SIG-M5 (cell line): ENCODE results near the gene EDC3.
"Not testable (repeated sequence)": the region's sequence is repeated elsewhere in the genome, so short reads cannot be mapped to it uniquely, and the experiment has no call there.

ENCODE experiments used
- DNase-seq: peaks from one replicate; lab custom pipeline; 2025; lab: John Stamatoyannopoulos, UW

Gene EDC3, protein sequence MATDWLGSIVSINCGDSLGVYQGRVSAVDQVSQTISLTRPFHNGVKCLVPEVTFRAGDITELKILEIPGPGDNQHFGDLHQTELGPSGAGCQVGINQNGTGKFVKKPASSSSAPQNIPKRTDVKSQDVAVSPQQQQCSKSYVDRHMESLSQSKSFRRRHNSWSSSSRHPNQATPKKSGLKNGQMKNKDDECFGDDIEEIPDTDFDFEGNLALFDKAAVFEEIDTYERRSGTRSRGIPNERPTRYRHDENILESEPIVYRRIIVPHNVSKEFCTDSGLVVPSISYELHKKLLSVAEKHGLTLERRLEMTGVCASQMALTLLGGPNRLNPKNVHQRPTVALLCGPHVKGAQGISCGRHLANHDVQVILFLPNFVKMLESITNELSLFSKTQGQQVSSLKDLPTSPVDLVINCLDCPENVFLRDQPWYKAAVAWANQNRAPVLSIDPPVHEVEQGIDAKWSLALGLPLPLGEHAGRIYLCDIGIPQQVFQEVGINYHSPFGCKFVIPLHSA

DNA sequence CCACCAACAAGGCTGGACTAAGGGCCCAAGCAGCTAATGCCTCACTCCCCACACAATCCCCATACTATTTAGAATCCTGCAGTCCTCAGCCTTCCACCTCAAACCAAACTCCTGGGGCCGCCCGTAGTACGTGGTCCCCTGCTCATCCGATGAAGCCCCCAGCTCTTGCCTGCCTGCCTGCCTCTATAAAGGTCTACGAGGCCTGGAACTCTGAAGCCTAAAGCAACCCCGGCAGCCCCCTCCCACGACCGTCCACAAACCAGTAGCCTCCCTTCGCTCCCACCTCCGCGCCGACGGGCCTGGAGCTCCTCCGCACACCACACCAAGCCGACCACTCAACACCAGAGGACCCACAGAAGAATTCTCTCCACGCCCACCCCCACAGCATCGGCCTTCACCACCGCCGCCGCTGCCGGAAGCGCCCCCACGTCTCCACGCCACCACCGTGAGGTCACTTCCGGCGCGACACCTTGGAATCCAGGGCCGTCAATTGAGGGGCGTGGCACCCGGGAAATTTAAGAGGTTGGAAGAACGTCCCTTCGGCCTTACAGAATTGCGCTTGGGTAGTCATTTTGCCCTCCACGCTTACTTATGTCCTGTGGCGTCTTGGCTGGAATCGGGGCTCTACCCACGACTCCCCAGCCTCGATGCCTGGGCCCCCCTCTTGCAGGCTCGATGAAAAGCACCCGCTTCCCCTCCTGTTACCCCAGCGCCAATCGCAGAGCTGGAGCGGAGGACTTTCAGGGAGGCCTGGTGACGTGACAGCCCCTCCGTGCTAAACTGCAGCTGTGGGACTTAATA lies at the start of gene EDC3:
Gene EDC3 (minus strand): TSS at position 428 of the 801 bp plus-strand sequence. CDS start 20,900 bp downstream, outside the sequence.
- DNase-seq = no peak

DNA sequence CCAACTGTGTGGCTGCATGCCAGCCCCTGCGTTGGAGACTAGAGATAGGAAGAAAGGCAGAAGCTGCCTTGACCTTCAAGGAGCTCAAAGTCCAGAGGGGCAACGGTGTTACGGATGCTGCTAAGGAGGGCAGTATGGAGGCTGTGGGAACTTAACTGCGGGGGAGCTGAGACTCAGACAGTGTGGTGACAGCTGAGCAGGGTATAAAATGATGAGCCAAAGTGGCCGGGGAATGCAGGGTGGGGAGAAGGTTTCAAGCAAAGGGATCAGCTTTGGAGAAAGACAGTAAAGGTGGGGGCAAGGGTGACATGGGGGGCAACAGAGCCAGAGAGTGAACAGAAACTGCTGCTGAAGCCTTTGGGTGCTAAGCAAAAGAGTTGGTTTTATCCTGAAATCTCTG lies 46.6 kb upstream of the EDC3 start:
- DNase-seq = no peak

DNA sequence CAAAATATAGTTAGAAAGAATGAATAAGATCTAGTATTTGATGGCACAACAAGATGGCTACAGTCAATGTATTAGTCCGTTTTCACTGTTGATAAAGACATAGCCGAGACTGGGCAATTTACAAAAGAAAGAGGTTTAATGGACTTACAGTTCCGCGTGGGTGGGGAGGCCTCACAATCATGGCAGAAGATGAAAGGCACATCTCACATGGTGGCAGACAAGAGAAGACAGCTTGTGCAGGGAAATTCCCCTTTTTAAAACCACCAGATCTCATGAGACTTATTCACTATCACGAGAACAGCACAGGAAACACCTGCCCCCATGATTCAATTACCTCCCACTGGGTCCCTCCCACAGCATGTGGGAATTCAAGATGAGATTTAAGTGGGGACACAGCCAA lies 42.4 kb upstream of the EDC3 start:
- DNase-seq = not testable (repeated sequence)

DNA sequence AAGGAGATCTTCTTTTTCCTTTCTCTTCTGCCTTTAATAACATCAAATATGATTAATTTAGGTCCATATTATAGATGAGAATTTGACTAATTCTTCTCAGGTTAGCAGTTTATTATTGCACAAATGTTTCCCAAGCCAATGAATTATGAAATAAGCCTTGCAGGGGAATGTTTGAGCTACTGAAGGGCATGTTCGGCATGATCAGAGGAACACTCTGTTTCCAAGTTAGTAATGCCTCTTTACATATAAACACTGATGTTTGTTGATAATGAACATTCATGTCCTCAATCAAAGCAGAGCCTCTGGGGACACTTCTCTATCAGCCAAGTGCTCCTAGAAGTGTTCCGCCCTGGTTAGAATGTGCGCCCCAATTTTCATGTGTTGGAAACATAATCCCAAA lies 39.5 kb upstream of the EDC3 start:
- no peak for DNase-seq

DNA sequence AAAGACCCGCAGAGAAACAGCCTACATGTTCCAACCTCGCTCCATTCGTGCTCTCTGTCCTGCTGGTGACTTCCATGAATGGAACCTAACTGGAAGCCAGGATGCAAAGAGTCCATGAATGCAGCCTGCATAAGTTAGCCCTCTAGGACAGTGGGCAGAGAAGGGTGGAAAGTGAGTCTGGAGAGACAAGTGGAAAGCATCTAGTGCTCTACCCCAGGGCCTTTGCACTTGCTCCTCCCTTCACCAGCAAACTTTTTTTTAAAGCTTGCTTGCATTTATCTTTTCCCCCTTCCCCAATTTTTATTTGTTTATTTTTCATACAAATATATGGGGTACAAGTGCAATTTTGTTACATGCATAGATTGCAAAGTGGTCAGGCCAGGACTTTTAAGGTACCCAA lies 37.4 kb upstream of the EDC3 start:
- no peak for DNase-seq

DNA sequence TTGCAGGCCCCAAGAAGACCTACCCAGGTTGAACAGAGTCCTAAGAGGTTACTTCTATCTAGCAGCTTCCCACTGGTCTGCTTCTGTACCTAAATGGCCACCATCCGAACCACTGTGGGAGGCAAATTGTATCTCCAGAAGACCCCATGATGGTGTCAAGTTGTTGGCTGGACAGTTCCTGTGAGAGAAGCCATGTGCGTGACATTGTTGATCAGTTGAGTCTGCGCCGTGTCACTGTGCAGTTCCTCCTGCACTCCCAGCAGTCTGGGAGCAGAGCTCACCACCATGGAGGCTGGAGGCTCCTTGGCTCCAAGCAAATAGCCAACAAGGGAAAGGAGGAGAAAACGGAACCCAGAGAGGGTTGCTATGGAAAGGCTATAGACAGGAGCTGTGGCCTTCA lies 37.0 kb upstream of the EDC3 start:
- DNase-seq = no peak

DNA sequence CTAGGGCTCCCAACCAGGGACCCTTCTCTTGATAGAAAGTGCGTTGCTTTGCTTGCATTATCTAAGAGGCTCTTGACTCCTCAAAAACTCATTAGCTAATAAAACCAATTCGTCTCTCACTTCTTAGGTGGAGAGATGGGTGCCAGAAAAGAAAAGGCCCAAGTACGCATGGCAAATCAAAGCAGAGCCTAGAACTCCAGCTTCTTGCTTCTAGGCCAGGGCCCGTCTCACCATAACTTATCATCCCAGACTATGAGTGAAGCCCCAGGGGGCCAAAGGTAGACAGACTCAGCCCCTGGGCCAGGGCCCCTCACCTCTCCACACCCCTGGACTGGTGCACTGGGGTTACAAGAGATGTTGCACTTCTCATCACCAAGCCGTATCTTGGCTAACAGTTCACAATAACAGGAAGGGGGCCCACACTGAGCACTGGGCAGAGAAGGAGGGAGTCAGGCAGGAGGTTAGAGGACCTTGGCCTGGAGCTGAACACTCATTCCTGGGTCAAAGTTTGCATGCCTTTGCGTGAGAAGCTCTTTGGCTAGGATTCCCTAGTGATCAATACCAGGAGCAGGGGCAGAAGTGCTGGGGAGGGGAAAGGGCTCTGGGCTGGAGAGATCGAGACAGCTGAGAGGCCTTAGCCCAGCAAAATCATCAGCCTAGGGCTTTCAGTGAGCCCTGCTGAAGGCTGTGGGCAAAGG lies 34.9 kb upstream of the EDC3 start:
- DNase-seq = no peak

DNA sequence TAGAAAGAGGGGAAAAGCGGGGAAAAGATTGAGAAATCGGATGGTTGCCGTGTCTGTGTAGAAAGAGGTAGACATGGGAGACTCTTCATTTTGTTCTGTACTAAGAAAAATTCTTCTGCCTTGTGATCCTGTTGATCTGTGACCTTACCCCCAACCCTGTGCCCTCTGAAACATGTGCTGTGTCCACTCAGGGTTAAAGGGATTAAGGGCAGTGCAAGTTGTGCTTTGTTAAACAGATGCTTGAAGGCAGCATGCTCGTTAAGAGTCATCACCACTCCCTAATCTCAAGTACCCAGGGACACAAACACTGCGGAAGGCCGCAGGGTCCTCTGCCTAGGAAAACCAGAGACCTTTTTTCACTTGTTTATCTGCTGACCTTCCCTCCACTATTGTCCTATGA lies 33.5 kb upstream of the EDC3 start:
- DNase-seq = not testable (repeated sequence)

DNA sequence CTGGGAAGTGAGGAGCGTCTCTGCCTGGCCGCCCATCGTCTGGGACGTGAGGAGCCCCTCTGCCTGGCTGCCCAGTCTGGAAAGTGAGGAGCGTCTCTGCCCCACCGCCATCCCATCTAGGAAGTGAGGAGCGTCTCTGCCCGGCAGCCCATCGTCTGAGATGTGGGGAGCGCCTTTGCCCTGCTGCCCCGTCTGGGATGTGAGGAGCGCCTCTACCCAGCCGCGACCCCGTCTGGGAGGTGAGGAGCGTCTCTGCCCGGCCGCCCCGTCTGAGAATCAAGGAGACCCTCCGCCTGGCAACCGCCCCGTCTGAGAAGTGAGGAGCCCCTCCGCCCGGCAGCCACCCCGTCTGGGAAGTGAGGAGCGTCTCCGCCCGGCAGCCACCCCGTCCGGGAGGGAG lies 32.9 kb upstream of the EDC3 start:
- not testable (repeated sequence) for DNase-seq

DNA sequence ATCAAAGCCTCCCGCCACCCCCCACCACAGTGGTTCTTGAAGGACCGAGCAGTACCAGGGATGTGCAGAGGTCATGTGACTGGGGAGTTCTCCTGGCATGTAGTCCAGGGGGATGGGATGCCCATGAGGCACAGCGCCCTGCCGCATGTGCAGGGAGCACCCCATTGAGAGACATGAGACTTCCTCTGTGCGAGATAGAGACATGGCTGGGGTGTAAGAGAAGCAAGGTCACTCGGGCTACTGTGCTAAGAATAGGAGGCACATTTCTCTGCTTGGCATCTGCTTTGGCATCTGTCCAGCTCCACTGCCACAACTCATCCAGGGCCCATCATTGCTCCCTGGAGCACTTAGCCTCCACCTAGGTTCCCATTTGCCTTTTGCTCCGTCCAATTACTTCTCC lies 31.9 kb upstream of the EDC3 start:
- DNase-seq = no peak

DNA sequence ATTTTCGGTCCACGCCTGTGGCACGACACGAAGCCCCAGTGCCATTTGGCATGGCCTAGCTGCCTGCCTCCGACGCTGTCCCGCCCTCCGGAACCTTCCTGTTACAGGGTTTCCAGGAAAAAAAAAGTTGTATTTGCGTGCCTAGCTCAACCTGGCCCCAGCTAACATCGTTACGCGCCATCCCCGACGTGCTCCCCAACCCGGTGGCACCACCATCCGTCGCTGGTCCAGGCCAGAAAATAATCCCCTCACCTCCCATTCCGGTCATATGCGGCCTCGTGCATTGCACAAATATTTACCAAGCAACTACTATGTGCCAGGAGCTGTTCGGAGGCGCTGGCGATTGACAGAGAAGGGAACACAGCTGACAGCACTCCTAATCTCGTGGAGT lies 30.9 kb upstream of the EDC3 start:
- no peak for DNase-seq

DNA sequence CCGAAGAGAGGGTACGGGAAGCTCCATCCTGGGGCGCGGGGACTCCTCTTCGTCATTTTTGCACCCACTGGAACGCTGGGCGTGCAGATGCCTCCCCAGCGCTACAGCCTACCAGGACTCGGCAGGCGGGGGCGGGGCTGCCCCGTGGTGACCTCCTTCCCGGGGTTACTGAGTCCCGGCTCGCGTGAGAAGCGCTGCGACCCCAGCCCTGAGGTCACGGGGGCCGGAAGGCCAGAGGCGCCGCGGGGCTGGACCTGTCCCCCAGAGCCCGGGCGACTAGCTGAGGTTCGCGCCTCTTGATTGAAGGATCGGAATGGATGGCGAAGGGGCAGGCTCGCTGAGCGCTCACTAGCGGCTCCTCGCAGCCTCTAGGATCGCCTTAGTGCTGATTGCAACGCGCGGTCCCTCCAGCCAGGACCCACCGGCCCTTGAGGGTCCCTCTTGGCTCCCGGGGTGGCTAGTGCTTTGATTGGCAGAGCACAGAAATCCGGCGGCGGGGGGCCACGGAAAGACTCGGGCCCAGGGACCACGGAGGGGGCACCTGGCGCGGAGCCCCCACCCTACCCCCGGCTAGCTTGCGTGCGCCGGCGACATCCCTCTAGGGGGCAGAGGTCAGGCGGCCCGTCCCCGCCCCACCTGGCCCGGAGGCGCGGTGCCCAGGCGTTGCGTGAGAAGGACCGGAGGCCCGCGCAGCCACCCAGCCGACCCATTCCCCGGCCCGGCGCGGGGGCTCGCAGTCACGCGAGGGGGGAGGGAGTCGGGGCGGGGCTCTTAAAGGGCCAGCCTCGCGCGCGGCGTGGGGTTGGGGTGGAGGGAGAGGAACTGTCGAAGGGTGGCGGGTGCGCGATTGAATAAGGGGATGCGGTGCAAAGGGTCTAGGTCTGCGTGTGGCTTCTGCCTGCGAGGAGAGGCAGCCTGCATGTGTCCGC lies 30.3 kb upstream of the EDC3 start:
- no peak for DNase-seq

DNA sequence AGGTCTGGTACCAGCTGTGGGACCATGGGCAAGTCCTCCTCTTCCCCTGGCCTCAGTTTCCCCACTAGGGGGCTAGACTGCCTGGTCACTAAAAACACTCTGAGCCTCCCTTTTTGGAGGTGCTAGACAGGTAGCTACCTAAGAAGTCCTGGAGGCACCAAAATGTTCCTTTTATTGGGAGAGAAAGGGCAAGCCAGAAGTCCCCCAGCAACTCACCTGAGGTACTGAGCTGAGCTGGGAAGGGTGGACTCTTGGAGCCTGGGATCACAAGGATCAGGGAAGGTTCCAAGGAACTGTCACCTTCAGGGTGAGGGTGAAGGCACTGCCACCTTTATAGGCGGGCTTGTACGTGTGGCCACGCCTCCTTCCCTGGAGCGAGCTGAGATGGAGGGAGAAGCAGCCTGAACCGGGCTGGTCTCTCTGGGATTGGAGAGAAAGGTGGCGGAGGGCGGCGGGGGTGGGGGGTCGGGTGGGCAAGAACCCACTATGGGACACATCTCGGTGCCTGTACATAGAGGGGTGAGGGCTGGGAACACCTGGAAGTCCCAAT lies 29.5 kb upstream of the EDC3 start, which contains the start of gene CYP1A1:
Gene CYP1A1 (minus strand): TSS at position 304 of the 550 bp plus-strand sequence. CDS start 2,431 bp downstream, outside the sequence.
- no peak for DNase-seq

DNA sequence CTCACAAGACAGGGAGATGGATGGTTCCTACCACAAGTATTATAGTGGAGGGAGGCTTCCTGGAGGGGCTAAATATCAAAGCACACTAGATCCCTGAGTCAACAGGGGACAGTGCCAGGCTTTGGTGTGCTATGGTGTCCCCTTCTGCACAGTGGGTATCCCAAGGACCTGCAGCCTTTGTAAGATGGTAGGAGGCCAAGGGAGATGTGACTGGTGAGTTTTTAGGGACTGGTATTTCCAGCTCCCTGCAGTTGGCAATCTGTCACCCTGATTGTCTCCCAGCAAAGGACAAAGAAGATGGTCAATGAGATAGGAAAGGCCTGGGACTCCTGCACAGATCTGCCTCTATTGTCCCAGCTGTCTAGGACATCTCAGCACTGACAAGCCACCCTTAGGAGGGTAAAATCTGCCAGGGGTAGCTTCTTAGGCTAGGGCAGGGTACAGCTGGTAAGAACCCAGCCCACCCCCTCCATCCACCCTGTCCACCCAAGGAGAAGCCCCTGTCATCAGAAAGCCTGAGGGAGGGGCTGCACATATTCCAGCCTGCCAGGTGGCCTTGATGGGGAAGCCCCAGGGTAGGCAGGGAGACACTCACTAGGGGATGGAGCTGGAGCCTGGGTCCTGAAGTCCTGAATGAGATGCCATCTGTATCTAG lies 28.9 kb upstream of the EDC3 start:
- no peak for DNase-seq

DNA sequence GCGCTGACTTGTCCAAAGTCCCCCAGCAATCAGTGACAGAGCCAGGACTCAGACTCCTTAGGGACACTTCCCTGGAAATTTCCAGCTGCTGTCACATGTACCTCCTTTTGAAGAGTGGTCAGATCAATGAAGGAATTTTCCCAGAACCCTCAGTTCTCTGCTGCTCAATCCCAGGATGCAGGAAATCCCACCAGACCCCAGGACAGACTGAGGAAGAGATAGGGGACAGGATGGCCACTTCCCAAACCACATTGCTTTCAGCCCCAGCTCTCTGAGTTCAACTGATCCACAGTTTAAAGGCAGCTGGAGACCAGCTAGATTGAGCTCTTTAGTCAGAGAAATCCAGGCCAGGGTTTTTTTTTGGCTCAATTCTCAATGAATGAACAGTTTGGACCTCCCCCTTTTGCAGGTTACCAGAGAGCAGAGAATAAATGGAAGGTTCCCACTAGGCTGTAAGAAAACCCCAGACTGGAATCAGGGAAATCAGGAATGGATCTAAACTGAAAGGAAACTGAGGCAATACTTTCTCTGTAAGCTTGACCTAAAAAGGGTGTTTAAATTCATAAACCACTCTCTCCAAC lies 28.0 kb upstream of the EDC3 start:
- DNase-seq = no peak

DNA sequence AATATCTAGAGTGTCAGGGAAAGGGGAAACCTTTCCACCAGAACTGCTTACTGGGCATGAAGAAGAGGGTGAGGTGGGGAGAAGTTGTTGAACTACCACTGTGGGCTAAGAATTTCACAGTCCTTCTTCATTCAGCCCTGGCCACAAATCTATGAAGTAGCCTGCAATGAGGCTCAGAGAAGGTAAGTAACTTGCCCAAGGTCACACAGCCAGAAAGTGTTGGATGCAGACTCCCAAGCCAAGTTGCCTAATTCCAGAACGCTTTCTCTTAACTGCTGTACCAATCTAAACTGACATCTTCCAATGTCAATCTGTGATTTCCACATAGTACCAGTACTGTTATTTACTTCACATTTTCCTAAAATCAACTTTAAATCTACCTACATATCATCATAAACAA lies 27.4 kb upstream of the EDC3 start:
- no peak for DNase-seq

DNA sequence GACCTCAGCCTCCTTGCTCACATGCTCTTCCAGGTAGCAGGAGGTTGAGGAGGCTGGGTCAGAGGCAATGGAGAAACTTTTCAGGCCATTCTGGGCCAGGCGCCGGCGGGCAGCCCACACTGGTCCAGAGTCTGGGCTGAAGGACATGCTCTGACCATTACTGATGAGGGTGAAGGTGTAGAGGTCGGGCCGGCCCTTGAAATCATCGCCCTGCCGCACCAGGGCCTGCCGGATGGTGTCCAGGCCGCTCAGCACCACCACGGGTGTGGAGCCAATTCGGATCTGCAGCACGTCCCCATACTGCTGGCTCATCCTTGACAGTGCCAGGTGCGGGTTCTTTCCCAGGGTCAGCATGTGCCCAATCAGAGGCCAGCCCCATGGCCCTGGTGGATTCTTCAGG lies 26.8 kb upstream of the EDC3 start:
- DNase-seq = no peak

DNA sequence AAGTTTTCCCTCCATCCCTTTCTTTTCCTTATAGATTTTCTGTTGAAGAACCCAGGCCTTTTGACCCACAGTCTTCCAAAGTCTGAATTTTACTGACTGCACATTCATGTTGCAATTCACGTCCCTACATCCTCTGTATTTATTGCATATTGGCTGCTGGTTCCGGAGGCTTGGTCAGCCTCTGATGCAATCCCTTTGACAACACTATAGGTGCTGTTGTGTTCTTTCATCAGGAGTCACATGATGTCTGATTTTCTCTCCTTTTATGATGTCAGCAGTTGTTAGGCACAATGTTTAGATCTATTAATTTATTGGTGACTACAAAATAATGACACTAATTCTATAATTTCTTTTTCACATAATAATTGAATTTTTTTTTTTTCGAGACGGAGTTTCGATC lies 20.8 kb upstream of the EDC3 start:
- peak; percentile 11 for DNase-seq

DNA sequence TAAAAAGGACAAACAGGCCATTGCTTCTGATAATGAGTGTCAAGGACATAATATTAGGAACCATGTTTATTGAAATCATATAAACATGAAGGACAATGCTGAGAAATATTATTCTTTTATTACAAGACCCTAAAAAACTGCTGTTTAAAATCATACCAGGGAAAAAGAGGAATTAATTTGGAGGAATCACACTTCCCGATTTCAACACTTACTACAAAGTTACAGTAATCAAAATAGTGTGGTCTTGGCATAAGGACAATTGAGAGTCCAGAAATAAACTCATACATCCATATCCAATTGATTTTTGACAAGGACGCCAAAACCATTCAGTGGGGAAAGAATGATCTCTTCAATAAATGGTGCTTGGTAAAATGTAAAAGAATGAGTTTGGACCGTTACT lies 16.5 kb upstream of the EDC3 start:
- no peak for DNase-seq
